Mononuclear cell (primary cell): Measurements from ENCODE around the gene SLC22A23. TPM values are rescaled to one million over a fixed set of nuclear protein-coding genes. Genes with fewer than 3 reads are reported as not detected.

Experiments
- H3K27me3 ChIP-seq: 2 replicates; pipeline ENCODE4 v1.6.0; 2011; ENCODE audit warnings: low read length, control low read depth; ENCODE audit not compliant: insufficient read depth
- H3K4me1 ChIP-seq: 2 replicates; pipeline ENCODE4 v1.5.1; 2011; ENCODE audit warnings: mild to moderate bottlenecking, low read length, control low read depth; ENCODE audit not compliant: insufficient read depth
- H3K4me3 ChIP-seq: 2 replicates; pipeline ENCODE4 v1.5.1; 2011; ENCODE audit warnings: mild to moderate bottlenecking, low read length, moderate library complexity
- H3K9me3 ChIP-seq: 2 replicates; pipeline ENCODE4 v1.5.1; 2011; ENCODE audit warnings: low read depth, mild to moderate bottlenecking, control low read depth, low read length
- total RNA-seq: library from RNA; depleted of rRNA; stranded (reverse); fragments of >200 nt; gene quantifications from one replicate; pipeline ENCODE4 v1.2.3, GENCODE V29; 2012

SLC22A23 gene
- total RNA-seq, 1 donor, result 6.0 TPM

- Histone ChIP-seq H3K9me3 (no peaks in the 10 kb centered on the region), H3K27me3 (peaks cover 78% of the 10 kb centered on the region), H3K4me3 (peak overlapping the region; percentile 22), H3K4me1 (peaks cover 19% of the 10 kb centered on the region)
Observed at GRCh38 chr6:3455569-3456394, 1.1 kb downstream of the SLC22A23 start.

GRCh38 chr6:3455147-3455568 is 1.7 kb downstream of the SLC22A23 start:
- Histone ChIP-seq H3K4me1 (peaks cover 19% of the 10 kb centered on the region), H3K27me3 (peaks cover 77% of the 10 kb centered on the region)

GRCh38 chr6:3454273-3455010 is 2.4 kb downstream of the SLC22A23 start:
- H3K4me1 ChIP-seq, result peaks cover 19% of the 10 kb centered on the region
- peaks cover 70% of the 10 kb centered on the region for H3K27me3 ChIP-seq
- no peaks in the 10 kb centered on the region for H3K9me3 ChIP-seq
- H3K4me3 ChIP-seq, result no peak overlapping the region

More at GRCh38 chr6:3455147-3455568, 1.7 kb downstream of the SLC22A23 start:
- H3K9me3 ChIP-seq, result no peaks in the 10 kb centered on the region
- peak overlapping the region; percentile 22 for H3K4me3 ChIP-seq

DNA sequence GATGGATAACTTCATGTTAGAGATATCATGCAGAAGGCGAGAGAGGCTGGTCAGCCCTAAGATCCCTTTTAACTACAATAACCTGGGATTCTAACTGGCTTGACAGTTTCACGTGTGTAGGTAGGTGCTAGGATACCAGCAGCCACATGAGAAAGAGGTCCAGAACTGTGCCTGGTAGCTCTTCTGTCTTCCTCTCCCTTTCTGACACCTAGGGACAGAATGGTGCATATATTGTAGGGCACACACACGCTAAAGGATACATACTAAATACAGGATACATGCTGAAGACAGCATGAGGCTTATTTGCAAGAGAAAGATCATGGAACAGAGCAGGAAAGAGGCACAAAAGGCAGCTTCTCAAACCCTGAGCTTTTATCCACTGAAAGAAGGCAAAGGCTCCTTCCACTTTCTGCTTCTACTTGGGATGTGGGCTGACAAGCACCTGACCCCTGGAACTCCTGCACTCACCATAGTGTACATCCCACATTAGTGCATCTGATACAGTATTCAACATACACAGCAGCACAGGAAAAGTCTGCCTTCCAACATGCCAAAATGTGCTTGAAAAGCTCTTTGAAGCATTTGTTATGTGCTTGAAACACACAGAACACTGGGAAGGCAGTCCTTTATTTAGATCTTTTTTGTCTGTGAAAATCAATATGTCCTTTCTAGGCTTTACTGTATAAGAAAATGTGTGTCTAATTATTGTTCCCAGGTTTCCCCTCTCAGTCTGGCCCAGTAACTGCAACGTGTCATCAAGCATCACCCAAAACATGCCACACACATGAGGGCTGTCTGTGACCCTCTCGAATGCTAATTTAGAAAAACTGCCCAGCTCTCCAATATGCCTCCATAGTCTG is 3.2 kb downstream of the SLC22A23 start:
- Histone ChIP-seq H3K4me3 (no peak overlapping the region), H3K4me1 (peaks cover 22% of the 10 kb centered on the region), H3K27me3 (peaks cover 65% of the 10 kb centered on the region), H3K9me3 (no peaks in the 10 kb centered on the region)

GRCh38 chr6:3451498-3451897 is 5.4 kb downstream of the SLC22A23 start:
- Histone ChIP-seq H3K4me1 (peaks cover 16% of the 10 kb centered on the region), H3K27me3 (peaks cover 50% of the 10 kb centered on the region), H3K4me3 (no peak overlapping the region), H3K9me3 (no peaks in the 10 kb centered on the region)

DNA sequence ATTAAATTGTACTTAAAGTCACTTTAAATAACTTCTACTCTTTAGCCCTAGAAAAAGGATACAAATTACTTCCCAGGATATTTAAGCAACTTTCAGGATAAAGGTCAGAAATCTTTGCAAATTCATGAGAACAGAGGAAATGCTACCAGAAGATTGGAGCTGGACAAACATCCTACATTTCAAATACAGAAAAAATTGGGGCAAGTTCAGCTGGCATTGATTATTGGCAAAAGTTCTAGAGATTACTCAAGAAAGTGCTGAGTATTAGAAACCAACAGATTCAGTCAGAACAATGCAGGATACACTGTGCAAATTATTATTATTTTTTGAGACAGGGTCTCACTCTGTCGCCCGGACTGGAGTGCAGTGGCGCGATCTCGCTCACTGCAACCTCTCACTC is 6.0 kb downstream of the SLC22A23 start:
- no peak overlapping the region for H3K4me3 ChIP-seq
- H3K4me1 ChIP-seq, result peaks cover 13% of the 10 kb centered on the region
- H3K9me3 ChIP-seq, result no peaks in the 10 kb centered on the region
- H3K27me3 ChIP-seq, result peaks cover 47% of the 10 kb centered on the region

DNA sequence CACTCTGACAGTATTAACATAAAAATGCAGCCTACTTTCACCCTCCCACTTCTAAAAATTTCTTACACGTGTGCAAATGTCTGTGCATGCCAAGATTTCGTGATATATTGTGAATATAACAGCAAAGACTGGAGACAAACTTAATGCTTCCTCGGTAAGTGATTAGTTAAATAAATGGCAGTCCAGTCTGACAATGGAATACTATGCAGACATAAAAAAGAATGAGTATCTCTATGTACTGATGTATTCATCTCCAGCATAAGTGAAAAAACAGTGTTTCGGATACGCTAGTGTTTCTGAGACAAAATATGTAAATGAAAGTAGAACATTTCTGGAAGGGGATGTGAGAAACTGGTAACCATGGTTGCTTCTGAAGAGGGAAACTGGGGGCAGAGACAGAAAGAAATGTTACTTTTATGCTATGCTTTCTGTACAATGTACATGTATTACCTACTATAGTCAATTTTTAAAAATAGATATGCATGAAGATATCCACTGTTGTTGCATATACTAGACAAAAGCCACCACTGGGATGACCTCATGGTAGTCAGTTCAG is 7.0 kb downstream of the SLC22A23 start:
- peaks cover 37% of the 10 kb centered on the region for H3K27me3 ChIP-seq
- no peaks in the 10 kb centered on the region for H3K9me3 ChIP-seq
- H3K4me3 ChIP-seq, result no peak overlapping the region
- peaks cover 3% of the 10 kb centered on the region for H3K4me1 ChIP-seq

DNA sequence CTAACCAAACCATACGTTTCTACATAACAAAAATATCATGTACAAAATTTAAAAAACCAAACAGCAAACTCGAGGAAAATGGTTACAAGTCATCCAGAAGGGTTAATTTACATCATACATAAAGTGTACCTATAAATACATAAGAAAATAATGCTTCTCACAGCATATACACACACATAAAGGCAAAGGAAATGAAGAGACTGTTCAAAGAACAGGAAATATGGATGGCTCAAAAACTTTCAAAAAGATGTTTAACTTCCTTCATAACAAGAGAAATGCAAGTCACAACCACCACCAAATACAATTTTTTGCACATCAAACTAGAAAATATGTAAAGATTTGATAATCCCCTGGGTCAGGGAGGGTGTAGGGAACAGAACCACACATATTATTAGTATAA is 7.5 kb downstream of the SLC22A23 start:
- Histone ChIP-seq H3K9me3 (no peaks in the 10 kb centered on the region), H3K4me3 (no peak overlapping the region), H3K4me1 (peaks cover 3% of the 10 kb centered on the region), H3K27me3 (peaks cover 31% of the 10 kb centered on the region)

DNA sequence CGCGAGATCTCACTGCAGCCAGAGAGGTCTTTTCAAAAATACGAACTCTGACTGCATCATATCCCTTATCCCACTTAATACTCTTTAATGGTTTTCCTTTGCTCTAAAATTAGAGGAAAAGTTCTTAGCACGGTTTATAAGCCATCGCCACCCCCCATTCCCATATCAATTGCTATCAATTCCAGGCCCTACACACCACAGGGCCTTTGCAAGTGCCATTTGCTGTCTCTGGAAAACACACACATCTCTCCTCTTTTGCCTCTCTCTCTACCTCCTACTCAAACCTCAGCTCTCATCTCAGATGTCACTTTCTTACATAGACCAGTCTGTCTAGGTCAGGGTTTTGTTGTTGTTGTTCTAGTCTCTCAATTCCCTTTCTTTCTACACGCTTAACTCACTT is 9.8 kb downstream of the SLC22A23 start:
- H3K4me3 ChIP-seq, result no peak overlapping the region
- peaks cover 3% of the 10 kb centered on the region for H3K4me1 ChIP-seq
- H3K9me3 ChIP-seq, result no peaks in the 10 kb centered on the region
- peaks cover 11% of the 10 kb centered on the region for H3K27me3 ChIP-seq

GRCh38 chr6:3446184-3446583 is 10.7 kb downstream of the SLC22A23 start:
- Histone ChIP-seq H3K4me1 (peaks cover 3% of the 10 kb centered on the region), H3K27me3 (peaks cover 3% of the 10 kb centered on the region), H3K9me3 (no peaks in the 10 kb centered on the region), H3K4me3 (no peak overlapping the region)

GRCh38 chr6:3444276-3445088 is 12.4 kb downstream of the SLC22A23 start:
- H3K27me3 ChIP-seq, result peaks cover 3% of the 10 kb centered on the region
- H3K9me3 ChIP-seq, result no peaks in the 10 kb centered on the region
- H3K4me3 ChIP-seq, result no peak overlapping the region
- H3K4me1 ChIP-seq, result peaks cover 3% of the 10 kb centered on the region

GRCh38 chr6:3443221-3443515 is 13.7 kb downstream of the SLC22A23 start:
- H3K4me1 ChIP-seq, result no peaks in the 10 kb centered on the region
- H3K9me3 ChIP-seq, result no peaks in the 10 kb centered on the region
- H3K4me3 ChIP-seq, result no peak overlapping the region
- no peaks in the 10 kb centered on the region for H3K27me3 ChIP-seq

- H3K27me3 ChIP-seq, result no peaks in the 10 kb centered on the region
- no peaks in the 10 kb centered on the region for H3K4me1 ChIP-seq
- no peak overlapping the region for H3K4me3 ChIP-seq
- no peaks in the 10 kb centered on the region for H3K9me3 ChIP-seq
Observed at GRCh38 chr6:3442431-3443220, 14.2 kb downstream of the SLC22A23 start.
